Measurements from ENCODE around the gene STEAP3. TPM values are rescaled to one million over a fixed set of nuclear protein-coding genes. Genes with fewer than 3 reads are reported as not detected.

Gene STEAP3
- total RNA-seq, 1 experiment from 2014 or later, result 15.4 TPM

GRCh38 chr2:119289093-119289492, 65.5 kb downstream of the STEAP3 start:
- Histone ChIP-seq H3T11ph (ENCODE audit: low read length) (no peak overlapping the region), H2BK20ac (ENCODE audit: low read depth, low read length, poor library complexity, severe bottlenecking) (no peak overlapping the region), H4K5ac (ENCODE audit: insufficient read length, low read depth, low read length) (no peak overlapping the region), H3K4ac (ENCODE audit: low read depth, low read length) (no peak overlapping the region), H4K20me1 (ENCODE audit: control insufficient read depth, insufficient read depth, insufficient read length) (no peaks in the 10 kb centered on the region), H3K27ac (ENCODE audit: insufficient read length, low read depth, low read length) (no peak overlapping the region), H2BK120ac (ENCODE audit: low read depth, low read length, poor library complexity, severe bottlenecking) (no peak overlapping the region), H3K23me2 (ENCODE audit: insufficient read length, low read depth, low read length, poor library complexity, severe bottlenecking) (no peaks in the 10 kb centered on the region), H2BK15ac (ENCODE audit: low read depth, low read length) (no peak overlapping the region), H3K23ac (ENCODE audit: insufficient read length, low read depth, low read length) (no peak overlapping the region), H3K18ac (ENCODE audit: insufficient read length, low read depth, low read length) (no peak overlapping the region), H3K4me2 (ENCODE audit: insufficient read depth, insufficient read length, low read length) (no peak overlapping the region), H3K4me1 (ENCODE audit: insufficient read depth, low read length) (no peaks in the 10 kb centered on the region), H3K9ac (ENCODE audit: extremely low read depth, insufficient read length, low read length) (no peak overlapping the region), H2AK5ac (ENCODE audit: insufficient read length, low read length) (no peak overlapping the region), H4K91ac (ENCODE audit: insufficient read length, low read depth, low read length) (no peak overlapping the region), H2BK12ac (ENCODE audit: insufficient read length, low read depth, low read length) (no peak overlapping the region), H3K79me2 (ENCODE audit: insufficient read depth, low read length) (no peaks in the 10 kb centered on the region), H2AFZ (ENCODE audit: low read length) (no peak overlapping the region), H3K14ac (ENCODE audit: insufficient read depth, low read length) (no peak overlapping the region), H3K79me1 (ENCODE audit: insufficient read depth, low read depth, low read length, poor library complexity, severe bottlenecking) (no peaks in the 10 kb centered on the region), H3K27me3 (ENCODE audit: insufficient read depth, low read length) (no peaks in the 10 kb centered on the region), H4K8ac (replicated peaks; ENCODE audit: insufficient read length, low read depth, low read length) (no peak overlapping the region), H3K56ac (ENCODE audit: insufficient read length, low read depth, low read length) (no peak overlapping the region), H2BK5ac (ENCODE audit: insufficient read length, low read length) (no peak overlapping the region), H3K9me3 (ENCODE audit: control insufficient read depth, low read depth, low read length) (no peaks in the 10 kb centered on the region)
- Mint-ChIP-seq H3K4me3 (no peak overlapping the region), H3K27me3 (ENCODE audit: low read depth) (peaks cover 9% of the 10 kb centered on the region), H3K9me3 (no peaks in the 10 kb centered on the region), H3K36me3 (ENCODE audit: insufficient read depth in 1 of 3, low read depth in 3 of 3) (no peaks in the 10 kb centered on the region; a peak in 1 of 7 replicates), H3K4me1 (peaks cover 7 to 9% of the 10 kb centered on the region in 2 experiments), H3K27ac (no peak overlapping the region)
- TF ChIP-seq, protein P1, sequence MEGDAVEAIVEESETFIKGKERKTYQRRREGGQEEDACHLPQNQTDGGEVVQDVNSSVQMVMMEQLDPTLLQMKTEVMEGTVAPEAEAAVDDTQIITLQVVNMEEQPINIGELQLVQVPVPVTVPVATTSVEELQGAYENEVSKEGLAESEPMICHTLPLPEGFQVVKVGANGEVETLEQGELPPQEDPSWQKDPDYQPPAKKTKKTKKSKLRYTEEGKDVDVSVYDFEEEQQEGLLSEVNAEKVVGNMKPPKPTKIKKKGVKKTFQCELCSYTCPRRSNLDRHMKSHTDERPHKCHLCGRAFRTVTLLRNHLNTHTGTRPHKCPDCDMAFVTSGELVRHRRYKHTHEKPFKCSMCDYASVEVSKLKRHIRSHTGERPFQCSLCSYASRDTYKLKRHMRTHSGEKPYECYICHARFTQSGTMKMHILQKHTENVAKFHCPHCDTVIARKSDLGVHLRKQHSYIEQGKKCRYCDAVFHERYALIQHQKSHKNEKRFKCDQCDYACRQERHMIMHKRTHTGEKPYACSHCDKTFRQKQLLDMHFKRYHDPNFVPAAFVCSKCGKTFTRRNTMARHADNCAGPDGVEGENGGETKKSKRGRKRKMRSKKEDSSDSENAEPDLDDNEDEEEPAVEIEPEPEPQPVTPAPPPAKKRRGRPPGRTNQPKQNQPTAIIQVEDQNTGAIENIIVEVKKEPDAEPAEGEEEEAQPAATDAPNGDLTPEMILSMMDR (conservative IDR thresholded peaks at IDR 0.05), result no peak
- DNase-seq, result no peak
- whole genome bisulfite sequencing (ENCODE audit: extremely low coverage, insufficient read length, low lambda C conversion rate), result no CpG with 5 or more reads among the region's 11 CpGs
